GM18526 (cell line): ENCODE measurements around the gene DCDC2C.

ENCODE experiments used
- POLR2A ChIP-seq: IDR thresholded peaks from 3 replicates; pipeline ENCODE4 v1.6.1; 2011; ENCODE audit not compliant: insufficient read length; ENCODE audit errors: extremely low read depth

DCDC2C gene

GRCh38 chr2:3667151-3667631 is 36.2 kb upstream of the DCDC2C start:
- no peak for TF ChIP-seq POLR2A

GRCh38 chr2:3669656-3670055 is 33.7 kb upstream of the DCDC2C start:
- no peak for TF ChIP-seq POLR2A

DNA sequence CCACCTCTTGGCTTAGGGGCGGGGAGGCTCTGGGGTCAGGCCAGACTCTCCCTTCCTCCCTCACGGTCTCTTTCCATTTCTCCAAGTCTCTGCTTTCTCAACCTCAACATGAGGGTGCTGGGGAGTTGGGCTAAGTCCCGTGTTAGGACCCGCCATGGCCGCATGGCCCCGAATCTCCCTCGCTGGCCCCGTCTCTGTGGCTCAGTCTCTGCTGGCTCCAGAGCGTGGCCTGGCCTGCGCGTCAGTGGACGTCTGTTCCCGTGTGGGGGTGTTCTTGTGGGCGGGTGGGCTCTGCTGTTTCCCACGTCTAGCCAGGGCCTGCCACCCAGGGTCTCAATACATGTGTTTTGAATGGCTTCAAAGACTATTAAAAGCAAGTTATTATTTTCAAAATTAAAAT is 33.0 kb upstream of the DCDC2C start:
- no peak for TF ChIP-seq POLR2A

- TF ChIP-seq POLR2A: no peak
These were observed 32.4 kb upstream of the DCDC2C start for GRCh38 chr2:3670941-3671340.

DNA sequence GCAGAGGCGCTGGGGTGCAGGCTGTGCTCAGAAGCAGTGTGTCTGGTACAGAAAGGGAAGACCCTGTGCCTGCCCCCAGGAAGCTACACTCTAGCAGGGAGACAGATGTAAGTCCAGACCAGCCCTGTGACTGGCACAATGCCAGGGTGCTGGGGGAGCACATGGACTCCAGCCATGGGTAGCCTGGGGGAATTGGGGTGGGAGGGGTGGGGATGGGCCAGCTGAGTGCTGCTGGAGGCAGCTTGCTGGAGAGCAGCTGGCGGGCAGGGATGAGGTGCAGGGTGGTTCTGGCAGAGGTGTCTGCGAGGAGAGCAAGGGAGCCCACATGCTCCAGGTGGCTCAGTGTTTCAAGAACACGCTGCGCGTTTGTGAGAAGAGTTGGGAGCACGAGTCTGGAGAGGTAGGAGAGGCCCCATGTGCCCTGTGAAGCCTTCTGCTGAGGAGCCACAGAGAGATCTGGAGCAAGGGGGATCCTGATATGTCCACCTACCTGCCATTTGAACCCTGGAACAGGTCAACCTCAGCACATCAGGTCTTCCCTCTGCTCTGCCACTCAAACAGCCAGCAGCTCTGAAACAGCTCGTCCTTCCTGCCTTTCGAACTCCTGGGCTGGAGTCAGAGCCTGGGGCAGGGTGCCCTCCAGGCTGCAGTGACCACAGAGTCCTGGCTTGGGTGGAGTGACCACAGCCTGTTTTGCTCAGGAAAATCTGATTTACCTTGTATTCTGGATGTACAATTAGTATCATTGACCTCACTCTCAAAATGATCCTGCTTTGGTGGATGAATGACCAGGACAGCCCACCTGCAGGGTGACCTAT is 30.3 kb upstream of the DCDC2C start:
- no peak for TF ChIP-seq POLR2A

DNA sequence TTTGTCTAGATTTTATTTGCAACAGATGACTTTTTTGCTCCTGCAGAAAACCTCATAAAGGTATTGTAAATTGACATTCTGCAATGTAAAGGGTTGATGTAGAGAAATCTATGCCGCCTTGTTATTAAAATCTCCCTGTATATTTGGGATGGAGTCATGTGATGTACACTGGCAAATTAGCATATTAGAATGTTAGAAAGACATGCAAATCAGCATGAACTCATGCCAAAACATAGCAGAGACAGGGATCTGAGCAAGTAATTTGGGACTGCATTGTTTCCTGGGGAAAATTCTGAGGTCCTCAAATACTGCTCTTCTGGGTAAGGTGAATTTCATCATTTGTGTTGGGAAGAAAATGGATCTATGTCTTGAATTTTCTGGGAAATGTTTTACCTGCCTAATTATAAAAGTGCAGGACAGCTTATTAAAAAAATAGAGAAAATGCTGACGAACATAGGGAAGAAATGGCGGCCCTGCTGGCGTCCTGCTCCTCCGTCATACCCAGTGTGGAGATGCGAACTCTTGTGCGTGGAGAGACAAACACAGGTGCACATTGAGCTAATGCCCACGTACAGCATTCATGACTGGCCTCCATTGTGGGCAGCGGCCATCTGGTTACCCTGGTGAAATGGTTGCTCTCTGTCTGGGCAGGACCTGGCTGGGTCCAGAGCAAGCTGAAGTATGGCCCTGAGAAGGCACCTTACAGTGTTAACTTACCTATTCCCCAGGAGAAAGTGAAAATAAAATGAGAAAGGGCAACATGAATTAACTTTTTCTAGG is 29.1 kb upstream of the DCDC2C start:
- no peak for TF ChIP-seq POLR2A

- no peak for TF ChIP-seq POLR2A
These were observed 27.7 kb upstream of the DCDC2C start for GRCh38 chr2:3675687-3676086.

DNA sequence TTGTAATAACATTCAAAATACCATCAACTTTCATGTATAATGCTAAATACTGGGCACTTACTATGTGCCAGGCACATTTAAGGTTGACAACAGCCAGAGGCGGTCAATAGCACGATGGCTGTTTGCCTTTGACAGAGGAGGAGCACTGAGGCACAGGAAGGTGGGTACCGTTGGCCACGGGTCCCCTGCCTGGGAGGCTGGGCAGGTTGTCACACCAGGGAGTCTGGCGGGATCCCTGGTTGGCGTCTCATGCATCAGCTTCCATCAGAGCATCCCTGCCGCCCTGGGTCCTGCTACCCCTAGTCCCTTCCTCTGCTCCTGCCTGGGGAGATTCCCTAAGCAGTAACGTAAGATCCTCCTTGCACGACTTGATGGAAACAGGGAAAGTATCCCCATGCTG is 25.9 kb upstream of the DCDC2C start:
- TF ChIP-seq POLR2A: no peak

- no peak for TF ChIP-seq POLR2A
These were observed 25.2 kb upstream of the DCDC2C start for GRCh38 chr2:3678212-3678611.

GRCh38 chr2:3679180-3679579 is 24.2 kb upstream of the DCDC2C start:
- no peak for TF ChIP-seq POLR2A

DNA sequence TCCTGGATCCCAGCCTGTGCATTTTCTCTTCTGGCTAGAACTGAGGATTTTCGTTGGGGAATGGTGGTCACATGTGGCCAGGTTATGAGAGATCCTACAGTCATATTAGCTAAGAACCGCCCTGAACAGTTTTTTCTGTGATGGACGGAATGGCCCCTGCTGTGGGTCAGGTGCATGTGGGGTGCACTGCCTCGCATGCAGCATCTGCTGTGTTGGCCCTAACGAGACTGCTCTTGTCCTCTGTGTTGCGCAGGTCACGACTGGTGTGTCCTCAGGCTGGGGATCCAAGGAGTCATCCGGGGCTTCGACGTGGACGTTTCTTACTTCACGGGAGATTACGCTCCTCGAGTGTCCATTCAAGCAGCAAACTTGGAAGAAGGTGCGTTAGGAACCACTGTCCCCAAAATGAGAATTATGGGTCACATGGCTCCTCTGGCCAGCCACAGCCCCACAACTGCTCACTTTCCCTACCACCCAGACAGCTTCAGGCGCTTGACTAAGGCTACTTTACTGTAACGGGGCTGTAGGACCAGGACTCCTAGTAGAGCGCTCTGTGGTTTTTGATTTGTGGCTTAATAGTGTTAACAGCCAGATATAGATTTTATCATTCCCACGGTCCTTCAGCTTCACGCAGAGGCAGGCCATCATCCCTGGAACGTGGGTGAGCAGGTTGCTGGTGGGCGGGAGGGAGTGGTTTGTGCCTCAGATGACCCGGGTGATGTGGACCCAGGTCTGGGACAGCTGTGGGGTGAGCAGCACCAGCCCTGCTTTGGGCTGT is 23.6 kb upstream of the DCDC2C start:
- TF ChIP-seq POLR2A: no peak

DNA sequence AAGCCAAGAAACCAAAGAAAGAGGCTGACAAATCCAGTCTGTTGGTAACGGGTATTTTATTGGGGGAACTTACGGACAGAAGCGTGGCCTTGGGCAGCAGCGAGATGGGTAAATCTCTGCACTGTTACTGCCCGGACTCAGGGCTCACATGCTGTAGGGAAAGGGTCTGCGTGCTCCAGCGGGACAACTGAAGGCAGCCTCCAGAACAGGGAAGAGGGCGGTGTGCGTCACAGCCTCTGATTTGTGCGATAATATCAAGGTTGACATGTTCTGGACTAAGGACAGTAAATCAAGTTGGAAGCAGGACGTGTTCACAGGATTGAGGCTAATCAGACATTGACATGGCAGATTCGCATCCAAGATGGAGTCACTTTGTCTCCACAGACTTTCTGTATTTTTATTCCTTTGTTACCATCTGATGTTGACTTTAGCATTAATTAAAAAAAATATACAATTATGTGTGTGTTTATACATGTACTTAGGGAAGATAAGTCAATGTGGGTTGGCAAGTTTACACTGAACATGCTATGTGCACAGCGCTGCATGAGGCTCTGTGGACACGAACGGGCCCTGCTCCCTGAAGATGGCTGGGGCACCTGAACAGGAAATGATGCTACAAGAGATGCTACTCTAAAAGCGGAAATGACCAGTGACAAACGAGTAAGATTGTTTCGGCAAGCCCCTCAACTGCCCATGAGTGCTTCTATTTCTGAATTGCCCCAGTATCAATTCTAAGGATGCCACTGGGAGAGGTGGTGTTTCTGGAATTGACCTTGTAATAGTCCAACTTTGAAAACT is 22.6 kb upstream of the DCDC2C start:
- no peak for TF ChIP-seq POLR2A

DNA sequence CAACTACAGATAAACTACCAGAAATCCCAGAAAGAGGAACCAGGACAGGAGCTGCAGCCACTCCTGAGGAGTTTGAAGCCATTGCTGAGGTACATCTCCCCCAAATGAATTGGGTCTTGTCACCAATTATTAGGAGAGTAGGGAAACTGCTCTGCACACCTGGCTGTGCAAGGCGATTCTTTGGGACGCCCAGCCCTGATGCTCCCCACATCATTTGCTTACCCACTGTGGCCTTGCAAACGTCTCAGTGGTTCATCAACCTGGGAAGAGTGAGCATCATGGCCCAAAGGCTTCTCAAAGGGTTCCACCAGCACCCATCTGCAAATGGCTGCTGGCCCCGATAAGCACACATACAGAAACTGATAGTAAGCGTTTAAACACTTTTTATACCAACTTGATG is 21.8 kb upstream of the DCDC2C start:
- TF ChIP-seq POLR2A: no peak

DNA sequence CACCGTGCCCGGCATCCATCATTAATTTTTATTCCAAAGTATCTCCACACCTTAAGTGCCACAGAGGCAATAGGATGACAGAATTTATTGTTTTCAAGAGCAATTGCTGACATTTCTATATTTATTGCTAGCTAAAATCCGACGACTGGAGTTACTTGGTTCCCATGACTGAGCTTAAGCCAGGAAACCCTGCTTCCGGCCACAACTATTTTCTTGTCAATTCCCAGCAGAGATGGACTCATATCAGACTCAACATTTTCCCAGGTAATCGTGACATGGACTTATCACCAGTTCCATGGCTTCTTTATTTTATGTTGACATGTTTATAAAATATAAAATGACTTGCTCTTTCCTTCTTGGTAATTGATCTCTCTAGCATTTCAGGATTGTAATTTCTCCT is 20.6 kb upstream of the DCDC2C start:
- no peak for TF ChIP-seq POLR2A
